Measurements from ENCODE around the gene SPATA9. TPM values are rescaled to one million over a fixed set of nuclear protein-coding genes. Genes with fewer than 3 reads are reported as not detected.

Gene SPATA9
- polyA plus RNA-seq, 1 of the 3 experiments (the other 2 are of a cell fraction) = 0.07 TPM

DNA sequence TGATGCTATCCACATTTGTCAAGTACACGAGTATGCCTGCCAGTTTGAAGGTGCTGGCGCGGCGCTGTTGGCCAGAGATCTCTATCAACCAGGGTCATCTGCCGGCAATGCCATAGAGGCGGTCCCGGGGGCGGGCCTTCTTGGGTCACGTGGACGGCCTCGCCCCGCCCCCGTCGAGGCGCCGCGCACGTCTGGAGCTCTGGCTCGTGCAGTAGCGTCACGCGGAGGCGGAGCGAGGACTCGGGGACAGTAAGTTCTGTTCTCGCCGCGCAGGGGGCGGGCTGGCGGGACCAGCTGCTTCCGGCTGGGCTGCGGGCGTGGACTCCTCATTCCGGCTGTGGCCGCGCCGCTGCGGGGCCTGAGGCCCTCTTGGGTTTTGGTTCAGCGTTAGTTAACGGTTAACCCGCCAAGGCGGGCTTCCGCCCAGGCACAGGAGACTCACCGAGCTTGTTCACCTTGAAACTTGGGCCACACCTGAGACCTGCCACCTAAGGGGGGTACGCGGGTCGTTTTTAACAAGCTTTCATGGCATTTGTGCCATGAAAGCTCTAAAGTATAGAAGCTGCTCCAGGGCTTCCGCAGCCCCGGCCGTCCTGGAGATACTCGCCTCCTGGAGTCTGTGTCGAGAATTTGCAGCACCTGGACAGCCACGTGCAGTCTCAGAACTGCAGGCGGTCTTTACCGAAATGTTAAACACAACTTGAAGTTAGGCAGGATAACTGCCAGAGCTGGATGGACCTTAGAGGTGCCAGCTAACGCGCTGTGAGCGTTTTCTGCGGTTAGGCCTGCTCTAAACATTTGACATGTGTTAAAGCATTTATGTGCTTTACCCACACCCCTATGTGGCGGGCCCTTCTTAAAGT is 36.0 kb downstream of the SPATA9 start, which contains the start of gene RFESD:
RFESD (plus strand) TSS at position 209 of the 863 bp plus-strand sequence. CDS start 5,495 bp downstream, outside the sequence.
- Histone ChIP-seq H3K36me3 (replicated peaks in 1 of 2; ENCODE audit: control insufficient read depth in 1 of 2, insufficient read depth in 2 of 2, low read length in 1 of 2) (no peaks in the 10 kb centered on the region), H3K4me2 (peak within 1 kb of the TSS; percentile 86), H4K20me1 (ENCODE audit: insufficient read depth) (no peaks in the 10 kb centered on the region), H2AFZ (ENCODE audit: low read depth) (peak within 1 kb of the TSS; percentile 92), H3F3A (replicated peaks; ENCODE audit: insufficient read depth) (peaks cover 13% of the 10 kb centered on the region), H3K9ac (peak within 1 kb of the TSS; percentile 78), H3K4me3 (ENCODE audit: low read depth in 2 of 2, low read length in 1 of 2) (peak within 1 kb of the TSS; percentile 59 to 66), H3K9me2 (no peaks in the 10 kb centered on the region), H3K4me1 (ENCODE audit: control insufficient read depth in 1 of 2, insufficient read depth in 2 of 2, low read depth in 1 of 2, low read length in 1 of 2) (peaks cover 0 to 6% of the 10 kb centered on the region in 2 experiments; a peak in 2 of 4 replicates), H3K27me3 (ENCODE audit: insufficient read depth) (no peaks in the 10 kb centered on the region), H3K9me3 (no peaks in the 10 kb centered on the region), H3K79me2 (ENCODE audit: insufficient read depth) (no peaks in the 10 kb centered on the region), H3K27ac (ENCODE audit: low read depth in 2 of 2, low read length in 1 of 2) (peak within 1 kb of the TSS; percentile 64 to 89)
- ChIA-PET CTCF (interaction anchor here (0.7 to 9.5 kb wide), 10 partner anchors 18 to 690 kb away, joined by 3 to 139 read pairs (median 6); partner anchors contain the start of gene RHOBTB3), POLR2A (interaction anchor here (0.5 to 1.8 kb wide), 9 partner anchors 24 to 690 kb away, joined by 3 to 25 read pairs (median 4); partner anchors contain the start of gene RHOBTB3)
- DNase-seq = peak; percentile 94
- WGBS (ENCODE audit: low lambda C conversion rate) = 9% methylated on average over 32 of the region's 60 CpGs
- TF ChIP-seq SMC3 (IDR thresholded peaks at IDR 0.05; ENCODE audit: low read depth, low read length) (no peak), JUND (IDR thresholded peaks at IDR 0.05) (no peak), SIN3A (IDR thresholded peaks at IDR 0.05; ENCODE audit: borderline replicate concordance, low read depth, low read length) (peak; percentile 84; the same call in 1 of the 2 replicates), GATA2 (CRISPR knock-in tag; IDR thresholded peaks at IDR 0.05) (peak; percentile 95), TCF12 (IDR thresholded peaks at IDR 0.05) (peak; percentile 41), TEAD4 (IDR thresholded peaks at IDR 0.05; ENCODE audit: borderline replicate concordance, insufficient read depth) (no peak), RXRA (IDR thresholded peaks at IDR 0.05; ENCODE audit: borderline replicate concordance, low read depth) (peak; percentile 38; the same call in 1 of the 2 replicates), NRF1 (IDR thresholded peaks at IDR 0.05; ENCODE audit: low read depth, low read length) (peak; percentile 68), EZH2phosphoT487 (IDR thresholded peaks at IDR 0.05; ENCODE audit: borderline replicate concordance, low read depth) (no peak), NFIC (IDR thresholded peaks at IDR 0.05; ENCODE audit: borderline replicate concordance) (no peak), MXI1 (IDR thresholded peaks at IDR 0.05; ENCODE audit: low read depth, low read length) (peak; percentile 87), EP300 (IDR thresholded peaks at IDR 0.05; ENCODE audit: borderline replicate concordance in 1 of 2, low read depth in 1 of 2, low read length in 1 of 2) (peak; percentile 28 to 35; a peak in 2 of 4 replicates), YY1 (IDR thresholded peaks at IDR 0.05; ENCODE audit: low read depth) (0 out of 2 replicates have a peak, but pooled peaks have one; percentile 25), FOSL2 (IDR thresholded peaks at IDR 0.05; ENCODE audit: borderline replicate concordance, low read depth) (no peak), FOXM1 (IDR thresholded peaks at IDR 0.05; ENCODE audit: low read depth) (no peak), RCOR1 (IDR thresholded peaks at IDR 0.05; ENCODE audit: low read length) (no peak)
- TF ChIP-seq, protein P1, sequence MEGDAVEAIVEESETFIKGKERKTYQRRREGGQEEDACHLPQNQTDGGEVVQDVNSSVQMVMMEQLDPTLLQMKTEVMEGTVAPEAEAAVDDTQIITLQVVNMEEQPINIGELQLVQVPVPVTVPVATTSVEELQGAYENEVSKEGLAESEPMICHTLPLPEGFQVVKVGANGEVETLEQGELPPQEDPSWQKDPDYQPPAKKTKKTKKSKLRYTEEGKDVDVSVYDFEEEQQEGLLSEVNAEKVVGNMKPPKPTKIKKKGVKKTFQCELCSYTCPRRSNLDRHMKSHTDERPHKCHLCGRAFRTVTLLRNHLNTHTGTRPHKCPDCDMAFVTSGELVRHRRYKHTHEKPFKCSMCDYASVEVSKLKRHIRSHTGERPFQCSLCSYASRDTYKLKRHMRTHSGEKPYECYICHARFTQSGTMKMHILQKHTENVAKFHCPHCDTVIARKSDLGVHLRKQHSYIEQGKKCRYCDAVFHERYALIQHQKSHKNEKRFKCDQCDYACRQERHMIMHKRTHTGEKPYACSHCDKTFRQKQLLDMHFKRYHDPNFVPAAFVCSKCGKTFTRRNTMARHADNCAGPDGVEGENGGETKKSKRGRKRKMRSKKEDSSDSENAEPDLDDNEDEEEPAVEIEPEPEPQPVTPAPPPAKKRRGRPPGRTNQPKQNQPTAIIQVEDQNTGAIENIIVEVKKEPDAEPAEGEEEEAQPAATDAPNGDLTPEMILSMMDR (IDR thresholded peaks at IDR 0.05) = no peak
- TF ChIP-seq, protein P2, sequence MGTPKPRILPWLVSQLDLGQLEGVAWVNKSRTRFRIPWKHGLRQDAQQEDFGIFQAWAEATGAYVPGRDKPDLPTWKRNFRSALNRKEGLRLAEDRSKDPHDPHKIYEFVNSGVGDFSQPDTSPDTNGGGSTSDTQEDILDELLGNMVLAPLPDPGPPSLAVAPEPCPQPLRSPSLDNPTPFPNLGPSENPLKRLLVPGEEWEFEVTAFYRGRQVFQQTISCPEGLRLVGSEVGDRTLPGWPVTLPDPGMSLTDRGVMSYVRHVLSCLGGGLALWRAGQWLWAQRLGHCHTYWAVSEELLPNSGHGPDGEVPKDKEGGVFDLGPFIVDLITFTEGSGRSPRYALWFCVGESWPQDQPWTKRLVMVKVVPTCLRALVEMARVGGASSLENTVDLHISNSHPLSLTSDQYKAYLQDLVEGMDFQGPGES (IDR thresholded peaks at IDR 0.05; ENCODE audit: low read depth, low read length) = no peak
- TF ChIP-seq, protein P3, sequence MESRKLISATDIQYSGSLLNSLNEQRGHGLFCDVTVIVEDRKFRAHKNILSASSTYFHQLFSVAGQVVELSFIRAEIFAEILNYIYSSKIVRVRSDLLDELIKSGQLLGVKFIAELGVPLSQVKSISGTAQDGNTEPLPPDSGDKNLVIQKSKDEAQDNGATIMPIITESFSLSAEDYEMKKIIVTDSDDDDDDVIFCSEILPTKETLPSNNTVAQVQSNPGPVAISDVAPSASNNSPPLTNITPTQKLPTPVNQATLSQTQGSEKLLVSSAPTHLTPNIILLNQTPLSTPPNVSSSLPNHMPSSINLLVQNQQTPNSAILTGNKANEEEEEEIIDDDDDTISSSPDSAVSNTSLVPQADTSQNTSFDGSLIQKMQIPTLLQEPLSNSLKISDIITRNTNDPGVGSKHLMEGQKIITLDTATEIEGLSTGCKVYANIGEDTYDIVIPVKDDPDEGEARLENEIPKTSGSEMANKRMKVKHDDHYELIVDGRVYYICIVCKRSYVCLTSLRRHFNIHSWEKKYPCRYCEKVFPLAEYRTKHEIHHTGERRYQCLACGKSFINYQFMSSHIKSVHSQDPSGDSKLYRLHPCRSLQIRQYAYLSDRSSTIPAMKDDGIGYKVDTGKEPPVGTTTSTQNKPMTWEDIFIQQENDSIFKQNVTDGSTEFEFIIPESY (IDR thresholded peaks at IDR 0.05; ENCODE audit: borderline replicate concordance, low read depth) = 0 out of 2 replicates have a peak, but pooled peaks have one; percentile 57
- TF ChIP-seq, protein P4, sequence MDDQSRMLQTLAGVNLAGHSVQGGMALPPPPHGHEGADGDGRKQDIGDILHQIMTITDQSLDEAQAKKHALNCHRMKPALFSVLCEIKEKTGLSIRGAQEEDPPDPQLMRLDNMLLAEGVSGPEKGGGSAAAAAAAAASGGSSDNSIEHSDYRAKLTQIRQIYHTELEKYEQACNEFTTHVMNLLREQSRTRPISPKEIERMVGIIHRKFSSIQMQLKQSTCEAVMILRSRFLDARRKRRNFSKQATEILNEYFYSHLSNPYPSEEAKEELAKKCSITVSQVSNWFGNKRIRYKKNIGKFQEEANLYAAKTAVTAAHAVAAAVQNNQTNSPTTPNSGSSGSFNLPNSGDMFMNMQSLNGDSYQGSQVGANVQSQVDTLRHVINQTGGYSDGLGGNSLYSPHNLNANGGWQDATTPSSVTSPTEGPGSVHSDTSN (IDR thresholded peaks at IDR 0.05) = peak; percentile 33; the same call in 1 of the 2 replicates
- TF ChIP-seq, protein P5, sequence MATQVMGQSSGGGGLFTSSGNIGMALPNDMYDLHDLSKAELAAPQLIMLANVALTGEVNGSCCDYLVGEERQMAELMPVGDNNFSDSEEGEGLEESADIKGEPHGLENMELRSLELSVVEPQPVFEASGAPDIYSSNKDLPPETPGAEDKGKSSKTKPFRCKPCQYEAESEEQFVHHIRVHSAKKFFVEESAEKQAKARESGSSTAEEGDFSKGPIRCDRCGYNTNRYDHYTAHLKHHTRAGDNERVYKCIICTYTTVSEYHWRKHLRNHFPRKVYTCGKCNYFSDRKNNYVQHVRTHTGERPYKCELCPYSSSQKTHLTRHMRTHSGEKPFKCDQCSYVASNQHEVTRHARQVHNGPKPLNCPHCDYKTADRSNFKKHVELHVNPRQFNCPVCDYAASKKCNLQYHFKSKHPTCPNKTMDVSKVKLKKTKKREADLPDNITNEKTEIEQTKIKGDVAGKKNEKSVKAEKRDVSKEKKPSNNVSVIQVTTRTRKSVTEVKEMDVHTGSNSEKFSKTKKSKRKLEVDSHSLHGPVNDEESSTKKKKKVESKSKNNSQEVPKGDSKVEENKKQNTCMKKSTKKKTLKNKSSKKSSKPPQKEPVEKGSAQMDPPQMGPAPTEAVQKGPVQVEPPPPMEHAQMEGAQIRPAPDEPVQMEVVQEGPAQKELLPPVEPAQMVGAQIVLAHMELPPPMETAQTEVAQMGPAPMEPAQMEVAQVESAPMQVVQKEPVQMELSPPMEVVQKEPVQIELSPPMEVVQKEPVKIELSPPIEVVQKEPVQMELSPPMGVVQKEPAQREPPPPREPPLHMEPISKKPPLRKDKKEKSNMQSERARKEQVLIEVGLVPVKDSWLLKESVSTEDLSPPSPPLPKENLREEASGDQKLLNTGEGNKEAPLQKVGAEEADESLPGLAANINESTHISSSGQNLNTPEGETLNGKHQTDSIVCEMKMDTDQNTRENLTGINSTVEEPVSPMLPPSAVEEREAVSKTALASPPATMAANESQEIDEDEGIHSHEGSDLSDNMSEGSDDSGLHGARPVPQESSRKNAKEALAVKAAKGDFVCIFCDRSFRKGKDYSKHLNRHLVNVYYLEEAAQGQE (IDR thresholded peaks at IDR 0.05; ENCODE audit: low read depth, low read length) = peak; percentile 37; the same call in 1 of the 2 replicates
